Ectodermal cell (in vitro differentiated cells): Measurements from ENCODE around the gene TRANK1.

Experiments
- H3K27ac ChIP-seq: 2 replicates; pipeline ENCODE4 v1.7.0; 2013; ENCODE audit warnings: mild to moderate bottlenecking, low read depth, low read length; ENCODE audit not compliant: insufficient read depth, poor library complexity, severe bottlenecking
- H3K27me3 ChIP-seq: 2 replicates; pipeline ENCODE4 v1.7.0; 2013; ENCODE audit warnings: mild to moderate bottlenecking, low read length; ENCODE audit not compliant: insufficient read depth, control insufficient read depth, poor library complexity, severe bottlenecking
- H3K36me3 ChIP-seq: one replicate; pipeline ENCODE4 v1.7.0; 2013; ENCODE audit warnings: low read length; ENCODE audit not compliant: control insufficient read depth, insufficient read depth
- H3K4me1 ChIP-seq: one replicate; pipeline ENCODE4 v1.7.0; 2013; ENCODE audit warnings: low read length; ENCODE audit not compliant: control insufficient read depth, insufficient read depth
- H3K4me3 ChIP-seq: 2 replicates; pipeline ENCODE4 v1.7.0; 2013; ENCODE audit warnings: low read depth, low read length, control low read depth; ENCODE audit not compliant: insufficient read depth
- H3K9me3 ChIP-seq: 2 replicates; pipeline ENCODE4 v1.7.0; 2013; ENCODE audit warnings: mild to moderate bottlenecking, low read length, moderate library complexity; ENCODE audit not compliant: control insufficient read depth
- WGBS, 2 experiments: methylation state at CpG; one replicate each; pipeline ENCODE4 v1.1.7; 2013; ENCODE audit warnings: missing lambda C conversion rate in 2 of 2; 5-methylcytosine and 5-hydroxymethylcytosine counted together

Gene TRANK1

DNA sequence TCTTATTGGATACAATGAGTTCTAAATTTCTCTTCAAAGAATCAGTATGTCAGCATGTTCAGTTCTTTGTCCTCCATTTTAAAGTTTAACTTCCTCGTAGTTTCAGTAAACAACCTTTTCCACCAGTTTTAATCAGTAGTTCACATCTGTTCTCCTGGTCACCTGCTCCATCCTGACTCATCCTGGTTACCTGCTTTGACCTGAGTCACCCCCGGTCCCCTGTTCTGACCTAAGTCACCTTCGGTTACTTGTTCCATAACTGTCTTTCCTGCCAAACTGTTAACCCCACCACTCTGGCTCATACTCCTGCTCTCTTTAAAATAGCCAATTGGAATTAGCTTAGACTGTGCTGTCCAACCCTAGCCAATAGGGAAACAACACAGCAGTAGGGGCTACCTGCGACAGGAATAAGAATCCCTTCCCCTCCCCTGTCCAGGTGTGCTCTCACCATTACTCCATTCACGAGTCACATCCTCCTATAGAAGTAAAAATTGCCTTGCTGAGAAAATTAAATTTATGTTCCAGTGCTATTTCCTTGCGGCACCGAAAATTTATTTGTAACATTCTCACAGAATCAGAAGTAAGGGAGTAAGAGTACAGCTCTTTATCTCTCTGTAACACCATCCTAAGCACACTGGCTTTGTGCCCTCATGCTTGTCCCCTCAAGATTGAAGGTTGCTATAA lies 23.8 kb downstream of the TRANK1 start:
- no peaks in the 10 kb centered on the region for H3K27me3 ChIP-seq
- no peaks in the 10 kb centered on the region for H3K36me3 ChIP-seq
- no peak overlapping the region for H3K4me3 ChIP-seq
- H3K9me3 ChIP-seq = no peaks in the 10 kb centered on the region
- H3K4me1 ChIP-seq = peaks cover 5% of the 10 kb centered on the region
- 61 to 67% methylated on average over 6 to 7 of the region's 7 CpGs for WGBS, 2 experiments
- H3K27ac ChIP-seq = no peak overlapping the region

DNA sequence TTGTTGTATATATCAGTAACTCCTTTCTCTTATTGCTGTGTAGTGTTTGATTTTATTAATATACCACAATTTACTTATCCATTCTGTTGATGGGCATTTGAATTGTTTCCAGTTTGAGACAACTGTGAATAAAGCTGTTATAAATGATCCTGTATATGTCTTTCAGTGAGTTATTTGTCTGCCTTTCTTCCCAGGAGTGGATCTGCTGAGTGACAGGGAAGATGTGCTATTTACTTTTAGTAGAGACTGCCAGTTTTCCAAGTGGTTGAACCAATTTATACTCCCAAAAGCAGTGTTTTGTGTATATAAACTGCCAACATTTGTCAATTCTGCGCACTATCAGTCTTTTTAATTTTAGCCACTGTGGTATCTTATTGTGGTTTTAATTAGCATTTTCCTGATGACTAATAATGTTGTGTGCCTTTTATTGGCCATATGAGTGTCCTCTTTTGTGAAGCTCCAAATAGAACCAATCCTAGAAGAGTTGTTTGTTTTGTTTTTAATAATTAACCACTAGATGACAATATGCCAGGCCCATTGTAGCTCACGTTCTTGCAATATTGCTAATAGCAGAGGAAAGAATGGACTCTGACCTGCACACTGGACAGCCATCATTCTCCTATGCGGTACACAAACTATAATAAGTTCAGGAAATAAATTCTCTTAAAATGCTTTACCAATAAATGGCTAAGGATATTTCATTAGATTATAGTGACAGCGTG lies 25.3 kb downstream of the TRANK1 start:
- Histone ChIP-seq H3K36me3 (no peaks in the 10 kb centered on the region), H3K27ac (no peak overlapping the region)
- 93 to 96% methylated on average over 2 to 4 of the region's 4 CpGs for WGBS, 2 experiments

DNA sequence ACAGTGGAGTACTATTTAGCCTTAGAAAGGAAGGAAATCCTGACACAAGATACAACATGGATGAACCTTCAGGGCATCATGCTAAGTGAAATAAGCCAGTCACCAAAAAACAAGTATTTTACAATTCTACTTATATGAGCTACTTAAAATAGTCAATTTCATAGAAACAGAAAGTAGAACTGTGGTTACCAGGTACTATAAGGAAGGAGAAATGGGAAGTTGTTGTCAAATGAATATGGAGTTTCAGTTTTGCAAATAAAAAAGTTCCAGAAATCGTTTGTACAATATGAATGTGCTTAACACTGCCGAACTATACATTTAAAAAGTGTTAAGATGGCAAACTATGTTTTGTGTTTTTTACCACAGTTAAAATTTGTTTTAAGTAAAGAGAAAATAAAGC lies 26.8 kb downstream of the TRANK1 start:
- Histone ChIP-seq H3K36me3 (no peaks in the 10 kb centered on the region), H3K4me1 (no peaks in the 10 kb centered on the region), H3K27me3 (no peaks in the 10 kb centered on the region), H3K27ac (no peak overlapping the region), H3K4me3 (no peak overlapping the region), H3K9me3 (no peaks in the 10 kb centered on the region)
- WGBS, 2 experiments = 89 to 100% methylated on average over 2 of the region's 2 CpGs

More for the DNA sequence above, 25.3 kb downstream of the TRANK1 start:
- no peak overlapping the region for H3K4me3 ChIP-seq
- no peaks in the 10 kb centered on the region for H3K27me3 ChIP-seq
- H3K9me3 ChIP-seq = no peaks in the 10 kb centered on the region
- peaks cover 2% of the 10 kb centered on the region for H3K4me1 ChIP-seq

DNA sequence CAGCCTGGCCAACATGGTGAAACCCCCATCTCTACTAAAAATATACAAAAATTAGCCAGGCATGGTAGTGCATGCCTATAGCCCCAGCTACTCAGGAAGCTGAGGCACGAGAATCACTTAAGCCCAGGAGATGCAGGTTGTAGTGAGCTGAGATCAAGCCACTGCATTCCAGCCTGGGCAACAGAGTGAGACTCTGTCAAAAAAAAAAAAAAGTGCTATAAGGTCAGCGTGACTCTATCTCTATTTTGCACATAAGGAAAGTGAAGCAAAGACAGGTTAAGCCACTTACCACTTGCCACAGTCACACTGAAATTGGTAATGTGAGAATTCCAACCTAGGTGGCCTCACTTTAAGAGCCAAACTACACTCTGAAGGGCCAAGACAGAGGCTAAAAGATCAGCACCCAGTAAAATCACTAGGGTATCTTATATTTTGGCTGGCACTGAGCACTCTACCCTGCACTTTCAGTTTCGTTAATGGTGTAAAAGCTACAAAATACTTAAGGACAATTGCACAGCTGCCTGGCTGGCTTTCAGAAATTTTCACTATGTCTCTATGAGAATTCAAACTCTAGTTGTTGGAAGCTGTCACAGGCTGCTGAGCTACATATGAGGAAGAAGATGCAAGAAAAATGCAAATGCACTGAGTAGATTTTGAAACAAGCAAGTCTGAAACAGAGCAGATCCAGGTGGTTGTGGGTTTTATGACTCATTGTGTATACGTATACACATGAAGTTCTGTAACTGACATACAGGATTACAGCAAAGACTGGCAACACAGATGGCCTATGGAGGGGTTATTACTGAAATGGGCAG lies 32.7 kb downstream of the TRANK1 start:
- no peaks in the 10 kb centered on the region for H3K9me3 ChIP-seq
- no peak overlapping the region for H3K27ac ChIP-seq
- no peaks in the 10 kb centered on the region for H3K27me3 ChIP-seq
- no peak overlapping the region for H3K4me3 ChIP-seq
- no peaks in the 10 kb centered on the region for H3K36me3 ChIP-seq
- no peaks in the 10 kb centered on the region for H3K4me1 ChIP-seq
- WGBS, 2 experiments = 88 to 90% methylated on average over 4 of the region's 4 CpGs

DNA sequence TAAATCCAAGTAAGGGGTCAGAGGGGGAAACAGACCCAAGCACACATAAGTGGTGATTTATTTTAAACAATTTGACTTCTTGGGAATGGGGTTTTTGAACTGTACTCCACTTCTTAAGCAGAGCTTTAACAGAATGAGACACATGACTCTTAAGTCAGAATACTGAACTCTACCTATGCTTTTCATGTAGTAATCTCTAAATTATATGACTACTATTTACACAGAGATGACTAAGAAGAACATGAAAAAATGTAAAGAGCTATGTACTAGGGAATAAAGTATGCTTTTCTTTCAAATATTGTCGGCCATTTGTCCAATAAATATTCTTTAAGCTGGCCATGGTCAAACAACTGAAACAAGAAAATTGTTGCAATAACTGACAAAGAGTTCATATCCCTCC lies 35.2 kb downstream of the TRANK1 start:
- WGBS, 2 experiments = 91 to 93% methylated on average over 1 of the region's 1 CpG
- no peaks in the 10 kb centered on the region for H3K36me3 ChIP-seq
- H3K9me3 ChIP-seq = no peaks in the 10 kb centered on the region
- no peak overlapping the region for H3K4me3 ChIP-seq
- no peaks in the 10 kb centered on the region for H3K27me3 ChIP-seq
- H3K27ac ChIP-seq = no peak overlapping the region
- no peaks in the 10 kb centered on the region for H3K4me1 ChIP-seq

DNA sequence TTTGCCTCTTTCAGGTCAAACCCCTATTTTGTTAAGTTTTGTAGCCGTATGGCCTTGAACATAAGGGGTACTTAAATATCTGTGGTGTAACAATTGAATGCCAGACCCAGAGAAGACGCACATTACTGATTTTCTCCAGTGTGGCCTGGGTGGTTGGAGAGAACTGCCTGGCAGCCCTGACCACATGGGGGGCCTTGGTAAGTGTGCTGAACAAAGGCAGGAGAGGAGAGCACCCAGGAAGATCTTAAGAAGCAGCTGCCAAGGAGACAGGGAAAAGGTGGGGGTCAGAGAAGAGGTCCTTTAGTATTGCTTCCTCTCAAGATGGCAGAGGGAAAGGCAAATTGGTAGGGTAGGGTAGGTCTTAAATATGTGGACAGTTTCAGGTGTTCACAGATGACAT lies 35.7 kb downstream of the TRANK1 start:
- H3K36me3 ChIP-seq = no peaks in the 10 kb centered on the region
- 92 to 95% methylated on average over 2 of the region's 2 CpGs for WGBS, 2 experiments
- no peaks in the 10 kb centered on the region for H3K9me3 ChIP-seq
- H3K27ac ChIP-seq = no peak overlapping the region
- H3K4me1 ChIP-seq = no peaks in the 10 kb centered on the region
- H3K27me3 ChIP-seq = no peaks in the 10 kb centered on the region
- no peak overlapping the region for H3K4me3 ChIP-seq

DNA sequence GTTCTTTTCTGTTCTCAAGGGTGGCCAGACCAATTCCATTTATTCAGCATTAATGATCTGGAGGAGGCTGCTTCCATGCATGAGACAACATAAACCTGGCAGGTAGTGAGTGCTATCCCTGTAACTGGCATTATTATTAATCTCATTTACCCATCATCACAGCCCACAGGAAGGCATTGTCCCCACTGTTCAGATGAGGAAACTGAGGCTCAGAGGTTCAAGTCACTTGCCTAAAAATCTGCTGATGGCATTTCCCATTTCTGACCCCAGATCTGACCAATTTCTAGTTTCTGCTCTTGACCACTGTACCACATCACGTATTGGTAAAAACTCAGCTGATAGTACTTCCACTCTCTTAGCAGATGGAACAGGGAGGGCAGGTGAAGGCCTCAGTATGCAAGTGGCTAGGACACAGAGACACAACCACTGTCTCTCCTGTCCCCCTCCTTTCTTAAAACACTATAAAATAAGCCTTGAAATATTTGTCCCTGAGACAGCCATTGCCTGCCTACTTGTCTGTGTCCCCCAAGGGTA lies 36.1 kb downstream of the TRANK1 start:
- 94 to 97% methylated on average over 1 of the region's 1 CpG for WGBS, 2 experiments
- H3K36me3 ChIP-seq = no peaks in the 10 kb centered on the region
- H3K27ac ChIP-seq = no peak overlapping the region
- no peaks in the 10 kb centered on the region for H3K9me3 ChIP-seq
- no peaks in the 10 kb centered on the region for H3K27me3 ChIP-seq
- H3K4me1 ChIP-seq = no peaks in the 10 kb centered on the region
- H3K4me3 ChIP-seq = no peak overlapping the region

DNA sequence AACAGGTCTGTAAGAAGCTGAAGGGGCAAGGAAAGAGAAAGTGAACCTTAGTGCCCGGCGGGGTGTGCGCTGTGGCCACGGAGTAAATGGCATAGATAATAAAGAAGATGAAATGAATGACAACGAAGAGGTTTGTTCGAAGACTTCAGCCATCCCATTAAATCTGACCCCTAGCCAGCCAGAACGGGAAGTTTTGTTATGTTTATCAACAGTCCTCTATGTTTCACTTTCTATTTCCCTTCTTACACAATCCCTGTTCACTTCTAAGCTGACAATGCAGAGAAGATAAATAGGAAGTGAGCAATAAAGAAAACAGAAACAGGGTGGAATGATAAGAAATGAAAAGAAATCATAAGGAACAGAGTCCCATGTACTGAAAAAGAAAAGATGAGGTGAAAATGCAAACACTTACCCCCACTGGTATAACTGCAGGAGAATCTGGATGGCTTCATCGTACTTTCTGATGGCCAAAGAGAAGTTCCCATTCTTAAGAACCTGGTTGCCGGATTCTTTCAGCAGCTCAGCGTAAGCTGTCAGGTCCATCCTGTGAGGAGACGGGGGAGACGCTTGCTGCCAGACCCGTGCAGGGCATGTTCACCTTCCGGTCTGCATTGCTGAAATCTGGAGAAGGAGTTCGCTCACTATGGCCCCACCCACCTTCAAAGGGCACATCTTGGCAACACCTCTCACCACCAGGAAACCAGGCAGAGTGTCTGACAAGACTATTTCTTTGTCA lies 36.8 kb downstream of the TRANK1 start:
- H3K27ac ChIP-seq = no peak overlapping the region
- H3K36me3 ChIP-seq = no peaks in the 10 kb centered on the region
- H3K27me3 ChIP-seq = no peaks in the 10 kb centered on the region
- H3K4me1 ChIP-seq = no peaks in the 10 kb centered on the region
- WGBS, 2 experiments = 90 to 92% methylated on average over 15 of the region's 15 CpGs
- H3K4me3 ChIP-seq = no peak overlapping the region
- H3K9me3 ChIP-seq = no peaks in the 10 kb centered on the region

DNA sequence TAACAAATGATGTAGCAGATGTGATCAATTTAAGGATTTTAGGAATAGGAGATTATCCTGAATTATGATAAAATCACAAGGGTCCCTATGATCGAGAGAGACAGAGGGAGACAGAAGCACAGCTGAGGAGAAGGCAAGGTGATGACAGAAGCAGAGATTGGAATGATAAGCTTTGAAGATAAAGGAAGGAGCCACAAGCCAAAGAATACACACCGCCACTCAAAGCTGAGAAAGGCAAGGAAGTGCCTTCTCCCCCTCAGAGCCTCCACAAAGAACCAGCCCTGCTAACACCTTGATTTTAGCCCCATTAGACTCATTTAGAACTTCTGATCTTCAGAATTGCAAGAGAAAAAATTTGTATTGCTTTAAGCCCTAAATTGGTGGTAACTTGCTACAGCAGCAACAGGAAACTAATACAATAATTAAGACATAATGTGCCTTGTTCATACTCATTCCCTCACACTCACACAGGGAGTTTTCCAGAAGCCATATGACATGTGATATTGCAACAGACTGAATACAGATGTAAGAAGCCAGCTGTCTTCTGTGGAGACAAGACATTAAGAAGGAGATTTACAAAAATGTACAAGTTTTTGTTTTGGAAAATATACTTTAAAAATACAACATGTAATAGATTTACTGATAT lies 38.2 kb downstream of the TRANK1 start:
- no peaks in the 10 kb centered on the region for H3K4me1 ChIP-seq
- H3K9me3 ChIP-seq = no peaks in the 10 kb centered on the region

More for the DNA sequence above, 38.2 kb downstream of the TRANK1 start:
- H3K27ac ChIP-seq = no peak overlapping the region
- no peaks in the 10 kb centered on the region for H3K36me3 ChIP-seq
- 88 to 90% methylated on average over 2 of the region's 2 CpGs for WGBS, 2 experiments
- no peak overlapping the region for H3K4me3 ChIP-seq
- no peaks in the 10 kb centered on the region for H3K27me3 ChIP-seq
